ENCODE measurements around the gene ADCYAP1.

Gene ADCYAP1

GRCh38 chr18:939166-939565 lies 34.5 kb downstream of the ADCYAP1 start:
- no peak overlapping the region for H3K4me3 ChIP-seq (replicated peaks in 1 of 2; ENCODE audit: low read depth in 2 of 2, low read length in 2 of 2)
- peak in 1 of 2 donors; percentile 17 for DNase-seq (ENCODE audit: low read depth in 2 of 2)
- TF ChIP-seq CTCF (IDR thresholded peaks at IDR 0.05; ENCODE audit: low read depth, low read length) = no peak

GRCh38 chr18:939958-940357 lies 35.3 kb downstream of the ADCYAP1 start:
- no peak for DNase-seq (ENCODE audit: low read depth in 2 of 2)
- no peak for TF ChIP-seq CTCF (IDR thresholded peaks at IDR 0.05; ENCODE audit: low read depth, low read length)
- H3K4me3 ChIP-seq (replicated peaks in 1 of 2; ENCODE audit: low read depth in 2 of 2, low read length in 2 of 2) = no peak overlapping the region

- no peak for TF ChIP-seq CTCF (IDR thresholded peaks at IDR 0.05; ENCODE audit: low read depth, low read length)
- no peak for DNase-seq (ENCODE audit: low read depth in 2 of 2)
- no peak overlapping the region for H3K4me3 ChIP-seq (replicated peaks in 1 of 2; ENCODE audit: low read depth in 2 of 2, low read length in 2 of 2)
Measured at GRCh38 chr18:941331-941730, 36.7 kb downstream of the ADCYAP1 start.

GRCh38 chr18:944440-944839 lies 39.8 kb downstream of the ADCYAP1 start:
- no peak overlapping the region for H3K4me3 ChIP-seq (replicated peaks in 1 of 2; ENCODE audit: low read depth in 2 of 2, low read length in 2 of 2)
- no peak for TF ChIP-seq CTCF (IDR thresholded peaks at IDR 0.05; ENCODE audit: low read depth, low read length)
- peak; percentile 70 to 85 for DNase-seq (ENCODE audit: low read depth in 2 of 2)

- no peak for TF ChIP-seq CTCF (IDR thresholded peaks at IDR 0.05; ENCODE audit: low read depth, low read length)
- no peak for DNase-seq (ENCODE audit: low read depth in 2 of 2)
- H3K4me3 ChIP-seq (replicated peaks in 1 of 2; ENCODE audit: low read depth in 2 of 2, low read length in 2 of 2) = no peak overlapping the region
Measured at GRCh38 chr18:949724-950631, 45.3 kb downstream of the ADCYAP1 start.

GRCh38 chr18:950882-951495 lies 46.3 kb downstream of the ADCYAP1 start:
- no peak for DNase-seq (ENCODE audit: low read depth in 2 of 2)
- no peak for TF ChIP-seq CTCF (IDR thresholded peaks at IDR 0.05; ENCODE audit: low read depth, low read length)
- H3K4me3 ChIP-seq (replicated peaks in 1 of 2; ENCODE audit: low read depth in 2 of 2, low read length in 2 of 2) = no peak overlapping the region
